Dedifferentiated amniotic fluid mesenchymal stem cell (primary cell): Measurements from ENCODE around the gene FBXL7.

Experiments used
- DNase-seq: peaks from one replicate; pipeline ENCODE4 v3.0.0-alpha.2; 2016; ENCODE audit errors: extremely low spot score

The FBXL7 gene

GRCh38 chr5:15715967-15716366 is 216.0 kb downstream of the FBXL7 start:
- no peak for DNase-seq

DNA sequence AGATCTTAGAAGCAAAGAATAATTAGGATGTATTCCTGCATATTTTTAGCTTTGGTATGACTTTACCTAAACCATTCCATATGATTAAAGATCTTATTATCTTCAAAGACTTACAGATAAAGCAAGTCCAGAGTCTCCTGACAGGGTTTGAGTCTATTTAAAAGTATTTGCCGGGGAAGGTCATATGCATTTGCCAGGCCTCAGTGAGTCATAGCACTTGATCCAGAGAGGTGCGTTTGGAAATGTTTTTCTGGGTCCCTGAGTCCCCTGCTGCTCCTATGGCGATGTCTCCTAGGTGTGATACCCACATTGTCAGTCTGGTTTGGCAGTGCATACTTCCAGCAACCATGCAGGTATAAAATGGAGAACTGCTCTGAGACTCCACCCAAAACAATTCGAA is 217.0 kb downstream of the FBXL7 start:
- DNase-seq: no peak

- DNase-seq: no peak
Observed at GRCh38 chr5:15718421-15719179, 218.6 kb downstream of the FBXL7 start.

- no peak for DNase-seq
Observed at GRCh38 chr5:15719784-15720183, 219.8 kb downstream of the FBXL7 start.

GRCh38 chr5:15720515-15720914 is 220.5 kb downstream of the FBXL7 start:
- DNase-seq: no peak

GRCh38 chr5:15722305-15722704 is 222.3 kb downstream of the FBXL7 start:
- no peak for DNase-seq

- no peak for DNase-seq
Observed at GRCh38 chr5:15727375-15727774, 227.4 kb downstream of the FBXL7 start.

GRCh38 chr5:15728811-15729210 is 228.8 kb downstream of the FBXL7 start:
- DNase-seq: no peak

DNA sequence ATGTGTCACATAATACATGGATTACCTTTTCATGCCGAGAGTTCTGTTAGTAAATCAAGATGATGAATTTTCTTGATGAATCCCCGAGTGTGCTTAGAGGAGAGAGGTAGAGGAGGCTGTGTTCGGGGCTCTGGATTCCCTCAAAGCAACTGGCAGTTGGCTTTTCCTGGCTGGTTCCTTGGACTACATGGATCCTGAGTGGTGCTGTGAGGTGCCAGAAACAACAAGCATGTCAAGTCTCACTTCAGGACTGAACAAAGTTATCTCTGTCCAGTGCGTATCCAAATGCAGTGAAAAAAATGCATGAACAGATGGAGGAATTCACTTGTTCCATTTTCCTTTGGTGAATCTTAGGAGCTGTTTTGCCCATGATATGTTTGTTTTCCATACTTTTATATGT is 231.7 kb downstream of the FBXL7 start:
- DNase-seq: no peak

- DNase-seq: no peak
Observed at GRCh38 chr5:15734058-15734457, 234.1 kb downstream of the FBXL7 start.

DNA sequence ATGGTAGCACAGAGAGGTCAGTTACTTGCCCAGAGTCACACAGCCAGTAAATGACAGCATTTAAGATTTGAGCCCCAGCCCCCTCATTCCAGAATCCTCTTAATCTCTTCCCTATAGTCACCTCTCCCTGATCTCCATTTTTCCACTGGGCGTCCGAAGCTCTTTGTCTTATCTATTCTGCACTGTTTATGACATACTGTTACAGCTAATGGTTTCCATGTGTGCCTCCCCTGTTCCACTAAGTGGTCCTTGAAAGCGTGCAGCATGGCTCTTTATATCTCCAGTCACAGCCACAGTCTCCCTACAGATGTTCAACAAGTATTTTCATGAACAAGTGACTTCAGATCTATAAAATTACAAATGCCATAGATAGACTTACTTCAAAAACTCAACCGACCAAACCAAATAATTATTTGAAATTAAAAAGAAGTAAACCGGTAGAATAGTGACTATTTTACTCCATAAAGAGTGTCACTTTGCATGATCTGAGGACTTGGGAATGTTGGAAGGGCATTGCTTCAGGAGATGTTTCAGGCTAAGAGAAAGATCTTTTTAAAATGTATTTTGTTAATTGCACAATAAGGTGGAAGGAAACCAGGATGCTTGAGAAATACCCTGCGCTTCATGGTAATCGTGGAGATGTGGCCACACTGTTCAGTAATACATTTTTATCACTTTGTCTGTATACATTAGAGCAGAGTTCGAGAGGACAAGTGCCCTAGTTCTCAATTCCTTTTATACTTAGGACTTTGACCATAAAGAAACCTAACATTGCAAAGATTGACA is 237.2 kb downstream of the FBXL7 start:
- no peak for DNase-seq

GRCh38 chr5:15737871-15738664 is 238.1 kb downstream of the FBXL7 start:
- DNase-seq: no peak

- no peak for DNase-seq
Observed at GRCh38 chr5:15740383-15740782, 240.4 kb downstream of the FBXL7 start.

GRCh38 chr5:15741591-15741990 is 241.6 kb downstream of the FBXL7 start:
- no peak for DNase-seq

DNA sequence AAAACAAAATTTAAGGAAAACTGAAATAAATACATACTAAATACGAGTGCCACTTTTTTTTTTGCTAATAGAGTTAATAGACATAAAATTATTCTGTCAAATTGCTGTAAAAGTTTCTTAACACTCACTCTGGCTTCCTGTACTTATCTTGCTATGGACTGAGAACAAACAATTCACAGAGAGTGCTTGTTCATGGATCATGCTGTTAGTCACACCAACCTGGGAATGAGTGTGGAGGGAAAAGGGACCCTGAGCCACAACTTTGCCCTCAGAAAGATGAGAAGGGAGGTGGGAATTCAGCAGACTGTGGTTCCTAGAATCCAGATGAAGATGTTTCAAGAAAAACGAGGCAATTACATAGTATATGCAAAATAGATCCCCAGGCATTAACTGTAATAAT is 246.9 kb downstream of the FBXL7 start:
- DNase-seq: no peak

GRCh38 chr5:15748266-15748665 is 248.3 kb downstream of the FBXL7 start:
- DNase-seq: no peak

- DNase-seq: no peak
Observed at GRCh38 chr5:15752663-15753285, 252.8 kb downstream of the FBXL7 start.

- DNase-seq: no peak
Observed at GRCh38 chr5:15753752-15754151, 253.8 kb downstream of the FBXL7 start.

DNA sequence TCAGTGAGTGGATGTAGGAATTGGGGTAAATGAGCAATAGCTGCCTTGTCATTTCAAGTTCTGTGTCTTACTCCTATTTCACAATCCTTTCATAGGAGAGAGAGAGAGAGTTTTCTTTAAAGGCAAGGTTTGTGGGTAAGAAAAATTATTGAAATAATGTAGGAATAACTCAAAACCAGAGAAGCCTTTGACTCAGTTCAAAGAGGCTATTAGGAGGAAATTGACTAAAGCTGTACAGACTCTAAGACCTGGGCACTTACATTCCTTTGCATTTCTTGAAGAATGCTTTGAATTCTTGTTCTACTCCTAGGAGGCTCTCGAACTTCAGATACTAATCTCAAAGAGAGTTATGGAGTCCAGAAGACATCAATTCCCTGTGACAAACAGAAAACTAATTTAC is 257.1 kb downstream of the FBXL7 start:
- peak; percentile 45 for DNase-seq

GRCh38 chr5:15757619-15758018 is 257.6 kb downstream of the FBXL7 start:
- DNase-seq: no peak

DNA sequence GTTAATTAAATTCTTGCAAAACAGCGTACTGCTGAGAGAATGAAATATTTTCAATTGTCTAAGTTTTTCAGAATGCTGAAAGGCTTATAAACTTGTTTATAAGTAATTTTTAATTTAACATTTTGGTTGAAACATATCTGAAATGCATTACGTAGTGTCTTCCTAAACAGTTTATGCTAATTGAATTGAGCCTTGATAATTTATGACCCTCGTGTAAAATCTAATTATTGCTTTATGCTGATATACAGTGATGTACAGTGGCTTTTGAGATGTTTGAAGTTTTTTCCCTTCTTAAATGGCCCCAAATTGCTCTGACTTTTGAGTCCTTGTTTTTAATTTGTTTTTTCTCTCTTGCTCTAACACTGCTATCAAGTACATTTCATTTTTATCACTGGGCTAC is 262.7 kb downstream of the FBXL7 start:
- DNase-seq: no peak

GRCh38 chr5:15763754-15764153 is 263.8 kb downstream of the FBXL7 start:
- no peak for DNase-seq
